Kidney tubule cell (primary cell): ENCODE results near the gene RAPGEF3.

Experiments
- DNase-seq: peaks from one replicate; pipeline ENCODE4 v3.0.0-alpha.2; 2018; ENCODE audit warnings: low spot score

Gene RAPGEF3, protein sequence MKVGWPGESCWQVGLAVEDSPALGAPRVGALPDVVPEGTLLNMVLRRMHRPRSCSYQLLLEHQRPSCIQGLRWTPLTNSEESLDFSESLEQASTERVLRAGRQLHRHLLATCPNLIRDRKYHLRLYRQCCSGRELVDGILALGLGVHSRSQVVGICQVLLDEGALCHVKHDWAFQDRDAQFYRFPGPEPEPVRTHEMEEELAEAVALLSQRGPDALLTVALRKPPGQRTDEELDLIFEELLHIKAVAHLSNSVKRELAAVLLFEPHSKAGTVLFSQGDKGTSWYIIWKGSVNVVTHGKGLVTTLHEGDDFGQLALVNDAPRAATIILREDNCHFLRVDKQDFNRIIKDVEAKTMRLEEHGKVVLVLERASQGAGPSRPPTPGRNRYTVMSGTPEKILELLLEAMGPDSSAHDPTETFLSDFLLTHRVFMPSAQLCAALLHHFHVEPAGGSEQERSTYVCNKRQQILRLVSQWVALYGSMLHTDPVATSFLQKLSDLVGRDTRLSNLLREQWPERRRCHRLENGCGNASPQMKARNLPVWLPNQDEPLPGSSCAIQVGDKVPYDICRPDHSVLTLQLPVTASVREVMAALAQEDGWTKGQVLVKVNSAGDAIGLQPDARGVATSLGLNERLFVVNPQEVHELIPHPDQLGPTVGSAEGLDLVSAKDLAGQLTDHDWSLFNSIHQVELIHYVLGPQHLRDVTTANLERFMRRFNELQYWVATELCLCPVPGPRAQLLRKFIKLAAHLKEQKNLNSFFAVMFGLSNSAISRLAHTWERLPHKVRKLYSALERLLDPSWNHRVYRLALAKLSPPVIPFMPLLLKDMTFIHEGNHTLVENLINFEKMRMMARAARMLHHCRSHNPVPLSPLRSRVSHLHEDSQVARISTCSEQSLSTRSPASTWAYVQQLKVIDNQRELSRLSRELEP

DNA sequence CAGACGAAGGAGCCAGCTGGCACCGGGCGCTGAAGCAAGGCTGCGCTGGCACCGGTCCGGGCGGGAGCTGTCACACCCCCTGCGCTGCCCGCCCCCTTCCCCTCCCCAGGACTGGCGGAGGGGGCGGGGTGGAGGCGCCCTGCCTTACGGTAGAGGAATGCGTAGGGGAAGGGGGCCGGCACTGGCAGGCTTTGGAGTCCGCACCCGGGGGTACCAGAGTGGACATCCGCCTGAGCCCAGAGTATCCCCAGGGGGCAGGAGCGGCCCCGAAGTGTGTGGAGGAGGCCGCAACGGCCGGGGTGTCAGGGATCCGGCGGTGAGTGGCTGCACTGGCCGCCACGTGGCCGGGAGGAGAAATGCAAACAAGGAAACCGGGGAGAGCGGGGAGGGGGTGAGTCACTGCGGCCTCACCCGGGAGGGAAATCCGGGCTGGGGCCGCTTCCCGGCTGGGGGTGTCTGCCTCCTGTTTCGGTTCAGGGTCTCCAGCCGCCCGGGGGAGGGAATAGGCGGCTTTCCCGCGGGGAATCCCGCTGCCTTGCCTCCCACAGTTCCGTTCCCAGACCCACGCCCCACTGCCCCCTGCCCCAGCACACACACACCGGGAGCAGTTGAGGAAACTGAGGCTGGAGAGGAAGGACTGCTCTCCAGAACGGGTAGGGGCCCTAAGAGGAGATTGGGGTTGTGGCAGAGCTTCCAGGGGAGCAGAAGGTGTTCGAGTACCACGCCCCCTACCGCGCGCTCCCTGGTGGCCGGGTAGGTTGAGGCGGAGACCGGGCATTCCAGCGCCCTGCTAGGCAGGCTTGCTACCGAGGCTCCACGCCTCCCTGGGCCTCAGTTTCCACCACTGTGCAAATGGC lies at the start of gene RAPGEF3:
RAPGEF3 (minus strand) TSS at position 47 of the 857 bp plus-strand sequence. CDS start 324 bp downstream, outside the sequence.
- peak; percentile 98 for DNase-seq

DNA sequence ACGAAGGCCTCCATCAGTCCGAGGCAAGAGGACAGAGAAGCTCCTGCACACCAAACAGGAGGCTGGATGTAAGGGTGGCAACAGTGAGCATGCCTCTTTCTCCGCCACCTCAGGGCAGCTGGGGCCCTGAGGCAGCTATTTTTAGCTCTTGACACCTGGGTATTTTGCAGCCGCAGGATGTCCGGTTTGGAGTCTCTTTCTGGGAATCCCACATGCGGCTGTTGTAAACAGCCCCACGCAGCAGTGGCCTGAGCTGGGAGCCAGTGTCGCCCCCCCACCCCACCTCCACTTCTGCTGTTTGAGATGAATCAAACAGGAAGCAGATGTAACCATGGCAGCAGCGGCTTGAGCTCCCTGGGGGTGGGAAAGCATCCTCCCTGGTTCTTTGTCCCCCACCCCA lies 49.4 kb upstream of the RAPGEF3 start:
- peak; percentile 54 for DNase-seq

DNA sequence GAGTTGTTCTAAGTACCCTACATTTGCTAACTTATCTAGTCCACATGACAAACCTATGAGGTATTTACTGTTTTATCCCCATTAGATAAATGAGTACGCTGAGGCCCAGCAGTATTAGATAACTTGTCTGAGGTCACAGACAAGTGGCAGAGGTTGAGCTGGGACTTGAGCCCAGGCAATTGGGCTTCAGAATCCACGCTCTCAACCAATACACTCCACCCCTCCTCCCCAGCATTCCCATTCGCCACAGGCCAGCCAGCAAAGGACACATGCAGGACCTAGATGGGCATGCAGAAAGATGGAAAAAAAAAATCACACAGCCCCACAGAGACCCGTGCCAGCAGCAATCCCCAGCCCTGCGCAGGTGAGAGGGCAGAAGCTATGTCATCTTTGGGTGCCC lies 48.7 kb upstream of the RAPGEF3 start:
- no peak for DNase-seq

DNA sequence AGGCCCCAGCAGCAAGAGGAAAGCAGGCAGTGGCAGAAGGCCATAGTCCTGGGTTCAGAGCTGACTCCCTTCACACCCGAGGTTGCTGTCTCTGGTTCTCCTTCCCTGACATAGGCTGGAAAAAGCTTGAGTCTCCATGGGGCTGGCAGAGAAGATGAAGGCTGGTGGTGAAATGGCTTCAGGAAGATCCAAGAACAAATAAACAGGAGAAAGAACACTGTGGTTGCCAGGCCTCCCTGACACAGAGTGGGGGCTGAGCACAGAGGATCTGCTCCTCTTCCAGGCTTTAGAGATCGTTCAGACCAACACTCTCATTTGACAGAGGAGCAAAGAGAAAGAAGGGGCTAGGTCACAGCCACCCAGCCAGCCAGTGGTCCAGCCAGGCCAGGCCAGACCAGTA lies 46.7 kb upstream of the RAPGEF3 start:
- no peak for DNase-seq

DNA sequence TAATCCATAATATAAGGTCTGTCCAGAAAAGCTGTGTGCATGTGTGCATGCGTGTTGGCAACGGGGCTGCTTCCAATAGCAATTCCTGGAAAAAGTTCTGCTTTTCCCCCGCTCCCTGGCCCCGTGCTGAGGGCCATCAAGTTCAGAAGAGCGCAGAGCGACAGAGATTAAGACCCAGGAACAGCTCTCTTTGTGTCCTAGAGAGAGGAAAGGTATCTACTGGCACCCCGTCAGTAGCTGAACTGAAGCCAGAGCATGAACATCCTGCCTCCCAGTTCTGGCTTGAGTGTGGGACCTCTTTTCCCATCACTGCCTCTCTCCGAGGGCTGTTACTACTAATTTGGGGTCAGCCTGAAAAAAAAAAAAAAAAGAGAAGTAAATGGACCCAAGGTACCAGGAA lies 45.5 kb upstream of the RAPGEF3 start:
- DNase-seq, result no peak

DNA sequence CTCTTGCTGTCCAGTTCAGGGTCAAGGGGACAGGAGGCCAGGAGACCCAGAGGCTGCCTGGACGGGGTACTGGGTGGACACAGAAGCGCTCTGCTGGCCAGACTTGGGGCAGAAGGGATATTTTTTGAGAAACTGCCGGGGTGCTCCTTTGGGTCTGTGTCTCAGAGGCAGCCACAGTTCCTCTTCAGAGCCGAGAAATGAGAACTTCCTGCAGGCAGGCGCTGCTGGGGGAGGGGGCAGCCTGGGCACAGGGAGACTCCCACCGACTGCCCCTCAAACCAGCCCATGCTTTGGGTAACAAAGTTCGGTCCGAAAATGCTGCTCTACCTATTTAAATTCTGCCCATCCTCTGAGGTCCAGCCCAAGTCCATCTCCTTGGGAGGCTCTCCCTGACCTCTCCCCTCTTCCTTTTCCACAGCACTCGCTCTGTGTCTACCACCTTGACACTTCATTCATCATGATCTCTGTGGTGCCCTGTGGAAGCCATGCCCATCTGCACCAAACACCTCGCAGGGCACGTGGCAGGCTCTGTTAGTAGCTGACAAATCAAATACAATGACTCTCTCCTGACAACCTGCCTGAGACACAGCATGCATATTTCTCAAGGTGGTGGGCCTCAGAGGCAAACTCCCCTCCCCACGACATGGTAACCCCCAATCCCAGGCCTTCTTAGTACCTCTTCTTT lies 44.7 kb upstream of the RAPGEF3 start:
- DNase-seq, result no peak

DNA sequence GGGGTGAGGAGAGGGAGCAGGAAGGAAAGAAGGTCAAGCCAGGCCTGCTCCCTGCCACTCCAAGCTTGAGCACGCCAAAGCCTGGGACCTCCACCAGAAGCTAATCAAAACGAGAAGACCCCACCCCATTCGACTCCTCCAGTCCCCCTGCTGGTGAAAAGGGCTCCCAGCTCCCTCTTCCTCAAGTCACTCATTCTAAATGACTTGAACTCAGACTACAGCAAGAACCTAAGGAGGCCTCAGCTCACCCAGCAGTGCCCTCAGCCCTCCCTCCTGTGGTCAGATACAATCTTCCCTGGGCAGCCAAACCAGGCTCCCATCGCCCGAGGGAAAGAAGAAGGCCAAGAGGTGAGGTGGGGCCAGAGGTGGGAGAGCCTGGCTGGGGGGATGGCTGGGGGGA lies 43.6 kb upstream of the RAPGEF3 start:
- no peak for DNase-seq

DNA sequence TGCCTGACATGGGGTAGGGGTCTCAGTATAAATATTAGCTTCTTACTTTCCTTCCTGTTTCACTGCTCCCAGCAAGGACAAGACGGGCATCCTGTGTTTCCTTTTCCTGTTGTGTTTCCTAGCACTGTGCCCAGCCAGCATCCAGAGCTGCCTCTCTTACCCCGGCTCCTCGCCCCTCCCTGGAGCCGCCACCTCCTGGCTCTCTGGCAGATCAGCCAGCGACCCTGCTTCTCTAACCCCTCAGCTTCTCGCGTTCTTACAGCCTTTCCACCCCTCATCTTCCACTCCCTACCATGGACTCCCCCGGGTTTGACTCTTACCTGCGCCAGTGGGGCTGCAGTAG lies 43.2 kb upstream of the RAPGEF3 start:
- no peak for DNase-seq

DNA sequence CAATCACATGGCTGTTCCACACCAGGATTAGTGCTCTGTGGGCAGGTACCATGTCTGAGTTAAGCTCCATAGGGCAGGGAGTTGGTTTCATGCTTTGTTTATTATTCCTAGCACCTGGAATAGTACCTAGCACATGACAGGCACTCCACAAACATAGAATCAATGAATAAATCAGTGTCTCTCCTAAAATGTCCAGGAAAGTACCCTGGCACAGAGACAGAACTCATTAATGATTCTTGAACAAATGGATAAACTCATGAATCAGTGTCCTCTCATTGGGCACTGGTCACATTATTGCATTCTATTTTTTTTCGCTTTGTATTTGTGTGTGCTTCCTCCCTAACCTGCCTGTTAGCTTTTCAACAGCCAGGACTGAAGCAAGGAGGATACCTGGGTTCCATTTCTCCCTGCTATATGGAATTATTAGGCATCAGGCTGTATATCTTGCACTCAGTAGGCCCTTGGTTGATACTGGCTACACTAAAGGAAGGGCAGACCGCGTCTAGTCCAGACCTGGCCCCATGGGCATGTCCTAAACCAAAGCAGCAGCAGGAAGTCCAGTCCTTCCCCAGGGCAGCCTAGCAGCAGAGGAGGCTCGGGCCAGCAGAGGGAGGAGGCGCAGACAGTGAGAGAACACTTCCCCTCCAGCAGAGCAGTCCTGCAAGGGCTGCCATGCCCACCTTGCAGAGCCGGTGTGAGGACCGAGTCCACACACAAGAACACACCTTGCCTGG lies 42.7 kb upstream of the RAPGEF3 start:
- DNase-seq, result peak; percentile 86

DNA sequence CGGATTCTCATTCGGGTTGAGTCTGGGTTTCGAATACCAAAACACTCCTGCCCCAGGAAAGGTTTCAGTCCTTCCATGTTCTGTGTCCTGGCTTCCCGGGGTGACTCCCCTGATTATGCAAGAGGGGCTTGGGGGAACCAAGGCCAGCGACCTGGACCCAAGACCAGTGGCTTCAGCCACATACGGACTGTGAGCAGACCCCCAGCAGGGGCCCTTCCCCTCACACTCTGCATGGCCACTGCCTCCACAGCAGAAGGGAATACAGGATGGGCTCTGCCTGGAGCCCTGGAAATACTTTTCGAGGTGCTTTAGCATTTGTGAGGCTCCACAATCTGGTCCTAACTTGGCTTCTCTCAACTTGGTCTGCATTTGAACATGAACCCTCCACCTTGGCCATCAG lies 41.9 kb upstream of the RAPGEF3 start:
- no peak for DNase-seq

DNA sequence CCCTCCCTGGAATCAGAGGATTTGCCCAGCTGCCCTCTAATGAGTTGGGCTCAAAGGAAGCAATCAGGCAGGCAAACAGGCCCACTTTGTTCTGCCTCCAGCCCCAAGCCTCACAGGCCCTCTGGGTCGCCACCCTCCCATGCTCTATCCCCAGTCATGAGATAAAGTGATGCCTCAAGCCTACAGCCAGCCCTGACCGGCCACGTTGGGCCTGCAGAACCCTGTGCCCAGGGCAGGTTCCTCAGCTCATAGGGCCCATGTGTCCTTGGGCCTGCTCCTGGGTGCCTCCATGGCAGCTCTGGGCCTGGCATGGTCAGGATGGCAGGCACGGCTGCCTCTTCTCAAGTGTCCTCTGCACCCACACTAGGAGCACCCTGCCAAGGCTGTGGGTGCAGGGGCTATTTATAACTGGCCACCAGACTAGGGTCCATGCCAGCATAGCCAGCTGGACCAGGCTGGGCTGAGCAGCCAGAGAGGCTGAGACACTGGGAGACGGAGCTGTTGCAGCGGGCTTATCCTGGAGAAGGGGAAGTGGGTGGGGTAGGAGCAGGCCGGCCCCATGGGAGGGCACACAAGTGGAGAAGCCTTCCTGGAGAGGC lies 40.8 kb upstream of the RAPGEF3 start:
- no peak for DNase-seq

DNA sequence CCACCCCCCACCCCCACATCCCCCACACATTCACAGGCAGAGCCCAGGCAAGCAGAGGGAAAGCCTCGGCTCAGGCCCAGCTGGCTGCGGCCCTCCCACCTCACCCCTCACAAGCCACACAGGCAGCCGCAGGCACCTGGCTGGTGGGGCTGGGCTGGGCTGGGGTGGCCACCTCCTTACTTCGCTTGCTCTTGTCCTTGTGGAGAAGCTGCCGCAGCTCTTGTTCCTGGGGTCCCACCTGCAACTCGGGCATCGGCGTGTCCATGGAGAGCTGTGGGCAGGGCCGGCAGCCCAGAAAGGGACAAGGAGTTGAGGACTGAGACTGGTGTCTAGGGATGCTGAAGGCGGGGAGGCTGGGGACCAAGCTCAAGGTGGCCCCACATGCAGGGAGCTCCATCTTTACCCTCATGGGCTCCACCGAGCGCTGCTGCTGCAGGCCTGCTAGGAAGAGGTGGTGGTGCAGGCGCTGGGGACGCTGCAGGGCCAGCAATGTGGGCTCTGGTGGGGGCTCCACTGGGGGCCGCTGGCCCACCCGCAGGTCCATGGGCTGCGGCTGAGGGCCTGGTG lies 39.8 kb upstream of the RAPGEF3 start:
- DNase-seq, result no peak

DNA sequence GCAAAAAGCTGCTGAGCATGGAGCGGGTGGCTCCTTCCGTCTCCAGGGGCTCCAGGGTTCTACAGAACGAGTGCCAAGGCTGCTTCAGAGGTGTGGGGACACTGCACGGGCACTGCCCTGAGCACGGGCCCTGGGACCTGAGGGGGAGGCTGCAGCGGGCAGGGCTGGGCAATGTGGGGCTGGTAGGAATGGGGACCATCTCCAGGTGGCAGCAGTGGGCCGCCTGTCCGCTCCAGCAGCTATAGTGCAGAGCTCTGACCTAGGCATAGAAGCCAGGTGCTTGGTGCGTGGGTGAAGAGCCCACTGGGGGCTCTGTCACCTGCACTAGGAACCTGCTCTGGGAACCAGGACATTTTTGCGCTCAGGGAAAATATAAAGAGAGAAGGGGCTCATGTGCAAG lies 38.8 kb upstream of the RAPGEF3 start:
- DNase-seq, result no peak

DNA sequence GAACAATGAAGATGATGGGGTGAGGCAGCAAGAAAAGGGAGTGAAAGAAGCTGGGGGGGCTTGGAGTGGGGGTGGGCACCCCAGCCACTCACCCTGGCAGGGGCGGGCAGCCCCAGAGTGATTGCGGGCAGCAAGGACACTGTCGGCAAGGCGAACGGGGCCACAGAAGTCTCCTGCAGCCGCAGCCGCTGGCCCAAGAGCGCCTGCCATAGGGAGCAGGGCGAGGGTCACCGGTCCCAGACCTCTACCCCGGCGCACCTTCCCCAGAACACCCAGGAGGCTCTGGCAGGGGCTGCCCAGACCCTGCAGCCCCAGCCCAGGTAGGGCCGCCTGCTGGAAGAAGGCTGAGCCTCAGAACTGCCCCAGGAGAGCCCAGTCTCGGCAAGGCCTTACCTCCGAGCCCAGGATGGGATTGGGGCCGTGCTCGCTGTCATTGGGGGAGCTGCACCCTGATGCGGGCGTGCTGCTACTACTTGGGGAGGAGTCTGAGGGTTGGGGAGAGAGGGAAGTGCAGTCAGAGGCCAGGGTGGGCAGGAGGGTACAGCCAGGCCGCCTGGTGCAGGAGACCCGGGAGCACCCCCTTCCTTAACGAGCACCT lies 37.2 kb upstream of the RAPGEF3 start:
- no peak for DNase-seq

DNA sequence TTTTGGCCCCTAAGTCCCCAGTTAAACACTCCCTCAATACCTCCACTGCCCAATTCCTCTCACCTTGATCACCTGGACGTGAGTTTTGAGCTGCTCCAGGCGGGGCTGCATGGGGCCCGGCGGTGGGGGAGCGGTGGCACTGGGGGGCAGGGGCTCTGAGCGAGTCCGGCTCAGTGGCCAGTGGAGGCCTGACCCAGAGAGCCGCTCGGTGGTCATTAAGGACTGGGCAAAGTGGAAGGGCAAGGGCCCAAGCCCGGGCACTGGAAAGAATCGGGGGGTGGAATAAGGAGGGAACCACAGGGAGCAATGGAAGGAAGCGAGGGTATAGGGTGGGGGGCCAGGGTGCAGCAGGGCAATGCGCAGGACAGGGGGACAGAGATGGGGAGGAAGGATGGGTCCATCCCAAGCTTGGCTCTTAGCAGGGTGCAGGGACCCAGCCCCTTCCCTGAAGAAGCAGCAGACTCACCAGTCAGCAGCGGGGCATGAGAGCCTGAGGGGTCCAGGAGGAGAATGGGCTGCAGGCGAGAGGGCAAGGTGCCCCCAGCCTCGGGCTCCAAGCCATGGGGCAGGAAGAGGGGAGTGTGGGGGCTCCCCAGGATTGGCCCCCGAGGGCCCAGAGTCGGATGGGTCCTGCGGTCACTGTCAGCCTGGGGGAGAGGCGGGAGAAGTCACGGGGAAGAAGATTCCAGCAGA lies 36.6 kb upstream of the RAPGEF3 start:
- DNase-seq, result no peak

DNA sequence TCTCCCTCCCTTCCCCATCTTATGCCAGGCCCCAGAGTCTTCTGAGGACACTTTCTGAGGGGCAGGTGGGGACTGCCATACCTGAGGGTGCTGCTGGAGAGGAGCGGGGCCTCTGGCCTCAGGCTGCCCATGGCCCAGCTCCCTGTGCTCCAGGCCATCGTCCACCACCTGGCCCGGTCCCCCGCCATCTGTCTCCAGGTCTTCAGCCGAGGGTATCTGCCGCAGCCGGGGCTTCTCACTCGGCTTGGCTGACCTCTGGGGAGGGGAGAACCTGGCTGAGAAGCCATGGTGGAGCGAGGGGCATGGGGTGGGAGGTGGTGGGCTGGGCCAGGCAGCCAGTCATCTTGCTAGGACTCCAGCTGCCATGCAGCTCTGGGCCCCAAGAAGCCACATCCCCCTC lies 36.0 kb upstream of the RAPGEF3 start:
- DNase-seq, result no peak

DNA sequence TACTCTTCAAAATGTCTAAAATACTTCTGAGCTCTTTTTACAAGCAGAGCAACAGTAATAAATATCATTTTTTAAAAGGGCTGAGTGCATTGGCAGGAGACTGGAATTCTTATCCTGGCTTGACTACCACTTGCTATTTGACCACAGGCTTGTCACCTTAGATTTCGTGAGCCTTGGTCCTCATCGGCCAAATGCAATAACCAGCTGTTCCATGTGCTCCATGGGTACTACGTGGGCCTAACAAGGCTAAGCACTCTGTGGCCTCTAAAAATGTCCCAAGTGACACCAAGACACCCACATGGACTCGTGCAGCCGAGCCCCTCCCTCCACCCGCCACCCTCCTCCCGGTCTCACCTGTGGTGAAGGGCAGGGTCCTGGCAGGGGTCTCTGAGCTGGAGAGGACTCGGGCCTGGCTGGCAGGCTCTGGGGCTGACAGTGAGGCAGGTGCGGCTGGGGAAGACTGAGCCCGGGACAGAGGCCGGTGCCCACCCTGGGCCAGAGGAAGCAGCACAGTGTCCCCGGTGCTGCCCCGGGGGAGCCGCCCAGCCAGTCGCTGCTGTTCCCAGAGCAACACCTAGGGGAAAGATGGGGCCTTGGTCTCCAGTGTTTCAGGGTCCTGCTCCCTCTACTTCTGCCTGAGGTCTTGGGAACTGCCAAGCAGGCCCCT lies 34.5 kb upstream of the RAPGEF3 start:
- no peak for DNase-seq

DNA sequence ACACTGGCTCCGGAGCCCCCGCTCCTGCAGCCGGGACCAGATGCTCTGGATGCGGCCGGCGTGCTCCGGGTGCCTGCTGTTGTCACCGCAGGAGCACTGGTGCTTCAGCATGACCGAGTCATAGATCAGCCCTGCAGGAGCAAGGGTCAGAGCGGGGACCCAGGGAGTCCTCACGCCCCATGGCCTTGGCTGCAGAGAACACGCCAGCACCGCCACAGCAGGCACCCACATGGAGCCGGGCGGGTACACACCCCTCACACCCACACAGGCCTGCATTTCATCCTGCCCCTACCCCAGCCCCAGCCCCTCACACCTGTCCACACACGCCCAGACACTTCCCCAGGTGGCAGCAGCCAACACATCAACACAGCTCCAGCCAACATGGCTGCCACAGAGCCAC lies 33.2 kb upstream of the RAPGEF3 start:
- no peak for DNase-seq

DNA sequence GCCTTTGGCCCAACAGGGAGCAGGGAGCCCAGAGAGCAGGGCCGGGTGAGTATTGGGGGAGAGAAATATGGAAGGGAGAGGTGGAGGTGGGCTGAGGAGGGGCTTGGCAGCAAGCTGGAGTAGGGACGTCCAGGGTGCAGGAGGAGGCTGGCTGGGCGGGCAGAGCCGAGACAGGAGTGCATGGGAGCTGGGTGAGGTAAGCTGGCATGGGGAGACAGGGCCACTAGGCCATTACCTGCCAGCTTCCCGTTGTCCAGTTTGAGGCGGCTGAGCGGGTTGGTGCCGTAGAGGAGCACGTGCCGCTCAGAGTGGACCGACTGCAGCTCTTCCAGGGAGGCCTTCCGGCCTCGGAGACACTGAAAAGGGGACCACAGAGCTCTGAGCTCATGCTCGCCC lies 32.7 kb upstream of the RAPGEF3 start:
- no peak for DNase-seq
